ENCODE data around the gene RYR1. TPM values are rescaled to one million over a fixed set of nuclear protein-coding genes. Genes with fewer than 3 reads are reported as not detected.
"Not testable (repeated sequence)": the region's sequence is repeated elsewhere in the genome, so short reads cannot be mapped to it uniquely, and the experiment has no call there.

The RYR1 gene
- total RNA-seq, 2 experiments from 2014 or later, result 0.19 to 0.28 TPM

DNA sequence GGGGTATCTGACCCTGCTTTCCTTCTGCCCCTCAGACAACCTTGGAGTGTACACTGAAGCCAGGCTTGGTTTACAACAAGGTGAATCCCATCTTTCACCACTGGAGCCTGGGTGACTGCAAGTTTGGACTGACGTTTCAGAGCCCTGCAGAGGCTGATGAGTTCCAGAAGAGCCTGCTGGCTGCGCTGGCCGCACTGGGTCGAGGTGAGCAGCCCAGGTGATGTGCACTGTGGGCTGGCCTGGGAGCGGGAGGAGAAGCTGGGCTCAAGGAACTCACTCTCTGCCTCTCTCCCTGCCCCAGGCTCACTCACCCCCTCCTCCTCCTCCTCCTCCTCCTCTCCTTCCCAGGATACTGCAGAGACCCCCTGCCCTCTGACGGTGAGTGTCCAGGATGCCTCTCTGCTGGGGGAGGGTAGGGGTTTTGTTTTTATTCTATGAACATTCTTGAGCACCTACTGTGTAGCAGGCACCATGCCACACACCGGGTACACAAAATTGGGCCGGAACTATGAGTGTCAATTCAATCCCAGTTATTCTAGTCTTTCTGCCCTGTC, 41.5 kb upstream of the RYR1 start:
- H3K27me3 Mint-ChIP-seq, result peaks cover 41% of the 10 kb centered on the region
- peaks cover 5% of the 10 kb centered on the region for H3K36me3 Mint-ChIP-seq
- DNase-seq, result no peak
- H3K27ac Mint-ChIP-seq, result no peak overlapping the region
- H3K4me3 Mint-ChIP-seq, result no peak overlapping the region
- H3K9me3 Mint-ChIP-seq, result no peaks in the 10 kb centered on the region
- peaks cover 27% of the 10 kb centered on the region for H3K4me1 Mint-ChIP-seq

DNA sequence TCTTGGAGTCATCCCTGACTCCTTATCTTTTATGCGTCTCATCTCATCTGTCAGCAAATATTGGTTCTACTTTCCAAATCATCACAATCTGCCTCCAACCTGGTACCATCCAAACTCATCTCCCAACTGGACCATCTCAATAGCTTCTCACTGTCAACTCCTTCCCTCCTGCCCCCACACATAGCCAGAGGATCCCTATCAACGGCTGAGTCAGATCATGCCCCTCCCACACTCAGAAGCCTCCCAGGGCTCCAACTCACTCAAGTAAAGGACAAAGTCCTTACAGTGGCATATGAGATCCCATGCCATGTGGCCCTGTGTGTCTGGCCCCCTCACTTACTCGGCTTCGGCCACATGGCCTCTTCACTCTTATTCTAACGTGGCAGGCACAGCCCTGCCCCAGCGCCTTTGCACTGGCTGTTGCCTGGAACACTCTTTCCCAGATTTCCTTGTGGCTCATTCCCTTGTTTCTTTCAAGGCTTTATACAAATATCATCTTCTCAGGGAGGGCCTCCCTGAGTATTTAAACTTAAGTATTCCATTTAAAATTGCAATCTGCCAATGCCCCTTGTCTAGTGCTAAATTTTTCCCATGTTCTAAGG, 40.7 kb upstream of the RYR1 start:
- H3K36me3 Mint-ChIP-seq, result no peaks in the 10 kb centered on the region
- H3K9me3 Mint-ChIP-seq, result no peaks in the 10 kb centered on the region
- H3K27me3 Mint-ChIP-seq, result peaks cover 36% of the 10 kb centered on the region
- H3K27ac Mint-ChIP-seq, result no peak overlapping the region
- H3K4me3 Mint-ChIP-seq, result no peak overlapping the region
- H3K4me1 Mint-ChIP-seq, result peaks cover 22% of the 10 kb centered on the region
- no peak for DNase-seq

DNA sequence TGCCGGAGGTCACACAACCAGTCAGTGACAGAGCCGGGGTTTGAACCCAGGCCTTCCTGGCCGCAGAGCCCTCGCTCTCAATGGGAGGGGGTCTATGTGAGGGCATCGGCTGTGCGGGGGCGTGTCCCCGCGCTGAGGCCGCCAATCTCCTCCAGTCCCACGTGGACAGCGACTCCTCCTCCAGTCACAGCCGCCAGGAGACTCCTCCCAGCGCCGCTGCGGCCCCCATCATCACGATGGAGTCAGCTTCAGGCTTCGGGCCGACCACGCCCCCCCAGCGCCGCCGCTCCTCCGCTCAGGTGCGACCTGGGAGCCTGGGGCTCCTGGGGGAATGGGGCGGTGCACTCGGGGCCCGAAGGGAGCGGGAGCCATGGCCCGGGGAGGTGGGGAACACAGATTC, 39.0 kb upstream of the RYR1 start:
- DNase-seq, result peak; percentile 85
- peaks cover 26% of the 10 kb centered on the region for H3K27me3 Mint-ChIP-seq

GRCh38 chr19:38395381-38396114, 37.9 kb upstream of the RYR1 start:
- H3K27ac Mint-ChIP-seq, result no peak overlapping the region
- DNase-seq, result peak; percentile 61
- peak overlapping the region; percentile 80 for H3K4me3 Mint-ChIP-seq
- H3K27me3 Mint-ChIP-seq, result peaks cover 16% of the 10 kb centered on the region
- no peaks in the 10 kb centered on the region for H3K36me3 Mint-ChIP-seq
- H3K9me3 Mint-ChIP-seq, result no peaks in the 10 kb centered on the region
- H3K4me1 Mint-ChIP-seq, result peaks cover 12% of the 10 kb centered on the region

More for the DNA sequence above, 39.0 kb upstream of the RYR1 start:
- peak overlapping the region; percentile 80 for H3K4me3 Mint-ChIP-seq
- H3K4me1 Mint-ChIP-seq, result peaks cover 15% of the 10 kb centered on the region
- no peaks in the 10 kb centered on the region for H3K9me3 Mint-ChIP-seq
- H3K36me3 Mint-ChIP-seq, result no peaks in the 10 kb centered on the region
- peak overlapping the region; percentile 62 for H3K27ac Mint-ChIP-seq

DNA sequence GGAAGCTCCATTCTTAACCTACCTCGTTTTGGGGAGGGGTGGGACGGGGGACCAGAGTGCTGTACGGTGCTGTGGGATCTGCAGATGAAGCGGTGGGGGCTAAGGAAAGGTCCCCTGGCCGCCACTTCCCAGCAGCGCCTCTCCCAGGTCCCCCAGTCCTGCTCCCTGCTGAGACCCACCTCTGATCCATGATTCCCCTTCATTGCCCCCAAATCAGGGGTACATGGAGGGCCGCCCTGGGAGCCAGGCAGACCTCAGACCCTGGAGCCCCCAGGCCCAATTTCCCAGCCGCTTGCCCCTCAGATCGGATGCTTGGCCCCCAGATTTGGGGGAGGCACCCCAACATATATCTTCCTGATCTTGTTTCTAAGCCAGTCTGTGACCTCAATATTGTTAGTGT, 34.4 kb upstream of the RYR1 start:
- no peaks in the 10 kb centered on the region for H3K36me3 Mint-ChIP-seq
- peaks cover 17% of the 10 kb centered on the region for H3K4me1 Mint-ChIP-seq
- H3K27me3 Mint-ChIP-seq, result peaks cover 3% of the 10 kb centered on the region
- no peak overlapping the region for H3K4me3 Mint-ChIP-seq
- H3K27ac Mint-ChIP-seq, result no peak overlapping the region
- no peak for DNase-seq
- no peaks in the 10 kb centered on the region for H3K9me3 Mint-ChIP-seq

GRCh38 chr19:38399537-38399936, 34.0 kb upstream of the RYR1 start:
- Mint-ChIP-seq H3K4me3 (no peak overlapping the region), H3K9me3 (no peaks in the 10 kb centered on the region), H3K36me3 (no peaks in the 10 kb centered on the region), H3K4me1 (peaks cover 18% of the 10 kb centered on the region), H3K27ac (no peak overlapping the region), H3K27me3 (no peaks in the 10 kb centered on the region)
- DNase-seq, result no peak

DNA sequence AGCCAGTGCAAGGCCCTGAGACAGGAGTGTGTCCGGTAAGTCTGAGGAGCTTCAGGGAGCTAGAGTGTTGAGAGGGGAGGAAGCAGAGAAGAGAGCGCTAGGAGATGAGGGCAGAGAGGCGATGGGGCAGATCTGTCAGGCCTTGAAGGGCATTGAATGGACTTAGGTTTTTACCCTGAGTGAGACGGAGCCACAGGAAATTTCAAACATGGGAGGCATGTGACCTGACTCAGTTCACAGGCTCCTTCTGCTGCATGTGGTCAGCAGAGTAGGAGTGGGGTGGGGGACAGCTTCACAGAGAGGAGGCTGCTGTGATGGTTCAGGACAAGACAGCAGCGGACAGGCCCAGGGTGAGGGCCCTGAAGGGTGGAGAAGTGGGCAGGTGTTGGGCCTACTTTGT, 33.1 kb upstream of the RYR1 start:
- DNase-seq, result no peak
- Mint-ChIP-seq H3K36me3 (no peaks in the 10 kb centered on the region), H3K9me3 (no peaks in the 10 kb centered on the region), H3K4me3 (no peak overlapping the region), H3K27me3 (no peaks in the 10 kb centered on the region), H3K4me1 (peaks cover 13% of the 10 kb centered on the region), H3K27ac (no peak overlapping the region)

- Mint-ChIP-seq H3K27ac (no peak overlapping the region), H3K9me3 (no peaks in the 10 kb centered on the region), H3K36me3 (no peaks in the 10 kb centered on the region), H3K4me3 (no peak overlapping the region), H3K4me1 (peaks cover 13% of the 10 kb centered on the region), H3K27me3 (no peaks in the 10 kb centered on the region)
- DNase-seq, result no peak
Measured at GRCh38 chr19:38401148-38401547, 32.3 kb upstream of the RYR1 start.

- H3K27ac Mint-ChIP-seq, result no peak overlapping the region
Measured at GRCh38 chr19:38402623-38402966, 30.9 kb upstream of the RYR1 start.

DNA sequence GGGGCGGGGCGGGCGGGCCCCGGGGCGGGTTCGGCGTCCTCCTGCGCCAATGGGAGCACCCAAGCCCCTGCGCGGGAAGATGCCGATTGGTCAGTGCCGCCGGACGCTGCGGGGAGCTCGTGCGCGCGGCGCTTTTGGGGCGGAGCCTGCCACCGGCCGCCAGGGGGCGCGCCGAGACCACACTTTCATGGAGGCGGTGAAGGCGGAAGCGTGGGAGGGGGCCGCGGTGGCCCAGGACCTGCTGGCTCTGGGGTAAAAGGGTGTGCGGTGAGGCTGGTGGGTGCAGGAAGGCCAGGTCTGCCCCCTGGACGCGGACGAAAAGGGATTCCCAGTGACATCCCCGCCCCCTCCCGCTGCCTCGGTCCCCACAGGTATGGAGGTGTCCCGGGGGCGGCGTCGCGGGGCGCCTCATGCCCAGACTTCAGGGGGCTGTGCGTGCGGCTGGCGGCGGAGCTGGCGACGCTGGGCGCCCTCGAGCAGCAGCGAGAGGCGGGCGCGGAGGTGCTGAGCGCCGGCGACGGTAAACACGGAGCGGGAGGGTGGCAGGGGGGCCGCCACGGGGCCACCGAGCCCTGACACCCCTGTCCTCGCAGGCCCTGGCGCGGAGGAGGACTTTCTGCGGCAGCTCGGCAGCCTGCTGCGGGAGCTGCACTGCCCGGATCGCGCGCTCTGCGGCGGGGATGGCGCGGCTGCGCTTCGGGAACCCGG, 30.4 kb upstream of the RYR1 start, which contains the start of gene FAM98C:
Gene FAM98C, plus strand, starts transcription at position 127 of the 708 bp plus-strand sequence. Its CDS starts 61 bp downstream, at position 188.
- Mint-ChIP-seq H3K4me1 (peaks cover 8% of the 10 kb centered on the region), H3K4me3 (peak within 1 kb of the TSS; percentile 88), H3K36me3 (no peaks in the 10 kb centered on the region), H3K27me3 (no peaks in the 10 kb centered on the region), H3K9me3 (no peaks in the 10 kb centered on the region), H3K27ac (peak within 1 kb of the TSS; percentile 90)
- DNase-seq, result peak; percentile 98

More at GRCh38 chr19:38402623-38402966, 30.9 kb upstream of the RYR1 start:
- no peaks in the 10 kb centered on the region for H3K36me3 Mint-ChIP-seq
- H3K9me3 Mint-ChIP-seq, result no peaks in the 10 kb centered on the region
- no peaks in the 10 kb centered on the region for H3K27me3 Mint-ChIP-seq
- peak overlapping the region; percentile 76 for H3K4me3 Mint-ChIP-seq
- peaks cover 8% of the 10 kb centered on the region for H3K4me1 Mint-ChIP-seq
- DNase-seq, result no peak

GRCh38 chr19:38404858-38405257, 28.6 kb upstream of the RYR1 start:
- H3K27me3 Mint-ChIP-seq, result no peaks in the 10 kb centered on the region
- no peaks in the 10 kb centered on the region for H3K9me3 Mint-ChIP-seq
- peaks cover 1% of the 10 kb centered on the region for H3K36me3 Mint-ChIP-seq
- H3K4me3 Mint-ChIP-seq, result no peak overlapping the region
- H3K4me1 Mint-ChIP-seq, result peaks cover 8% of the 10 kb centered on the region
- H3K27ac Mint-ChIP-seq, result no peak overlapping the region
- no peak for DNase-seq

DNA sequence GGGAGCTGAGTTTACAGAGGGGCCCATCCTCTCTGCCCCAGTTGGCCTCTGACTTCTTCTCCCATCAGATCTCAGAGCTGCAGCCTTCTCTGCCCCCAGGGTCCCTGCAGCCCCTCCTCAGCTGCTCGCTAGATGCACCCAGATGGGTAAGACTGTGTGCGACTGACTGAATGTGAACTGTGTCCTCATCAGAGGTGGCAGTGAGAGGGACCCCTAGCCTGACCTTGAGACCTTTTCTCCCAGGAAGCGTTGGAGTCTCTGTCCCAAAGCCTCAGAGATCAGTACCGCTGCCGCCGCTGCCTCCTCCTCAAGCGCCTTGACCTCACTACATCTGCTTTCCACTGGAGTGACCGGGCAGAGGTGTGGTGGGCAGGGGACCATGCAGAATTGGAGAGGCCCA, 28.2 kb upstream of the RYR1 start:
- no peaks in the 10 kb centered on the region for H3K27me3 Mint-ChIP-seq
- no peaks in the 10 kb centered on the region for H3K9me3 Mint-ChIP-seq
- DNase-seq, result no peak
- no peak overlapping the region for H3K27ac Mint-ChIP-seq
- no peak overlapping the region for H3K4me3 Mint-ChIP-seq
- peaks cover 1% of the 10 kb centered on the region for H3K36me3 Mint-ChIP-seq
- H3K4me1 Mint-ChIP-seq, result peaks cover 8% of the 10 kb centered on the region

GRCh38 chr19:38409631-38410133, 23.8 kb upstream of the RYR1 start:
- no peak overlapping the region for H3K4me3 Mint-ChIP-seq
- no peak overlapping the region for H3K27ac Mint-ChIP-seq
- no peak for DNase-seq
- H3K4me1 Mint-ChIP-seq, result no peaks in the 10 kb centered on the region
- no peaks in the 10 kb centered on the region for H3K9me3 Mint-ChIP-seq
- H3K27me3 Mint-ChIP-seq, result no peaks in the 10 kb centered on the region
- H3K36me3 Mint-ChIP-seq, result peaks cover 1% of the 10 kb centered on the region

DNA sequence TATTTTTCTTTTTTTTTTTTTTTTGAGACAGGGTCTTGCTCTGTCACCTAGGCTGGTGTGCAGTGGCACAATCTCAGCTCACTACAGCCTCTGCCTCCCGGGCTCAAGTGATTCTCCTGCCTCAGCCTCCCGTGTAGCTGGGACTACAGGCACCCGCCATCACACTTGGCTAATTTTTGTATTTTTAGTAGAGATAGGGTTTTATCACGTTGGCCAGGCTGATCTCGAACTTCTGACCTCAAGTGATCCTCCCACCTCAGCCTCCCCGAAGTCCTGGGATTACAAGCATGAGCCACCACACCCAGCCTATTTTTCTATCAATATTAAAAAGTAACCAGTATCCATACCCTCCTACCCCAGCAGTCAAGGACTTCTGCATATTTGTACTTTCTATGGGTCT, 23.1 kb upstream of the RYR1 start:
- not testable (repeated sequence) for H3K36me3 Mint-ChIP-seq, H3K4me3 Mint-ChIP-seq, H3K27ac Mint-ChIP-seq, H3K4me1 Mint-ChIP-seq, H3K27me3 Mint-ChIP-seq, DNase-seq, H3K9me3 Mint-ChIP-seq

GRCh38 chr19:38411041-38411712, 22.3 kb upstream of the RYR1 start:
- H3K27me3 Mint-ChIP-seq, result no peaks in the 10 kb centered on the region
- no peaks in the 10 kb centered on the region for H3K4me1 Mint-ChIP-seq
- H3K4me3 Mint-ChIP-seq, result no peak overlapping the region
- peaks cover 1% of the 10 kb centered on the region for H3K36me3 Mint-ChIP-seq
- H3K9me3 Mint-ChIP-seq, result no peaks in the 10 kb centered on the region
- H3K27ac Mint-ChIP-seq, result no peak overlapping the region
- DNase-seq, result no peak
